Suprapubic skin (tissue), 3 donors: ENCODE measurements around the gene SH3TC1.

Experiments
- CTCF ChIP-seq, 2 donors: fragments of 200-600 bp in 1 of 2; fragments of 450-650 bp in 1 of 2; sonication (generic) in 1 of 2; IDR thresholded peaks; one replicate each; pipeline ENCODE4 v1.5.1; 2016 to 2019; ENCODE audit warnings: antibody characterized with exemption in 2 of 2, mild to moderate bottlenecking in 1 of 2, moderate library complexity in 1 of 2
- POLR2A ChIP-seq, 2 donors: fragments of 450-650 bp; IDR thresholded peaks; one replicate each; pipeline ENCODE4 v1.6.1; 2017; ENCODE audit warnings: antibody characterized with exemption in 2 of 2, mild to moderate bottlenecking in 2 of 2, moderate library complexity in 2 of 2

GRCh38 chr4:8195841-8196458 lies 3.1 kb upstream of the SH3TC1 start:
- TF ChIP-seq CTCF (IDR thresholded peaks at IDR 0.05) (no peak), POLR2A (IDR thresholded peaks at IDR 0.05) (no peak)
